Mucosa of descending colon (tissue), 3 donors: ENCODE data around the gene DNAJC27. TPM values are rescaled to one million over a fixed set of nuclear protein-coding genes. Genes with fewer than 3 reads are reported as not detected.

Experiments used
- ATAC-seq: fragments of 200-7000 bp; cut with Tn5 transposase; one replicate; pipeline ENCODE4 v1.9.1; 2020; ENCODE audit warnings: mild to moderate bottlenecking, moderate library complexity
- DNase-seq, 3 donors: peaks; one replicate each; pipeline ENCODE4 v3.0.0-alpha.2; 2020
- H3K36me3 ChIP-seq: fragments of 200-600 bp; one replicate; pipeline ENCODE4 v1.8.0; 2021; ENCODE audit warnings: low read depth, mild to moderate bottlenecking
- H3K4me1 ChIP-seq: fragments of 200-600 bp; one replicate; pipeline ENCODE4 v1.8.0; 2021; ENCODE audit warnings: low read depth, mild to moderate bottlenecking
- H3K4me3 ChIP-seq: fragments of 200-600 bp; one replicate; pipeline ENCODE4 v1.8.0; 2021; ENCODE audit warnings: mild to moderate bottlenecking
- H3K9me3 ChIP-seq: fragments of 200-600 bp; one replicate; pipeline ENCODE4 v1.8.0; 2021; ENCODE audit warnings: mild to moderate bottlenecking
- CTCF ChIP-seq: fragments of 200-600 bp; IDR thresholded peaks from one replicate; pipeline ENCODE4 v1.8.0; 2022; ENCODE audit warnings: antibody characterized with exemption, mild to moderate bottlenecking
- intact Hi-C, 2 donors: fragments of 100-400 bp; cut with DNase I in 1 of 2; cut with micrococcal nuclease in 1 of 2; formaldehyde crosslinking; loops; one replicate each; pipeline versions ENCODE4 v1.11.0 to v1.11.1; 2022; cut with DNase I, micrococcal nuclease
- total RNA-seq, 3 donors: library from RNA; stranded (reverse); fragmentation: NEBNext Ultra II Directional in 2 of 3; extraction: Animal tissue kit (Norgen Biotek cat#: 25700) in 2 of 3; gene quantifications; one replicate each; pipeline versions ENCODE4 v1.2.1 to v1.2.4, GENCODE V29; 2021 to 2023
- donor health status: DM: no; HTN: no; CAD: no; lungs with moderate emphysema.
- donor health status: DM: no; HTN: no; CAD: no.
- donor health status: DM: no; HTN: yes; CAD: no.

Gene DNAJC27
- total RNA-seq, 3 donors from 2014 or later: 4.9 to 11.0 (median 6.4) TPM

GRCh38 chr2:24915796-24916195, 56.0 kb downstream of the DNAJC27 start:
- DNase-seq (no peak), ATAC-seq (no peak)
- Histone ChIP-seq H3K4me1 (peaks cover 13% of the 10 kb centered on the region), H3K9me3 (no peaks in the 10 kb centered on the region), H3K36me3 (no peaks in the 10 kb centered on the region), H3K4me3 (no peak overlapping the region)
- no peak for TF ChIP-seq CTCF
- intact Hi-C loops: no loop called here

GRCh38 chr2:24915175-24915574, 56.6 kb downstream of the DNAJC27 start:
- Histone ChIP-seq H3K4me1 (peaks cover 13% of the 10 kb centered on the region), H3K4me3 (no peak overlapping the region), H3K9me3 (no peaks in the 10 kb centered on the region), H3K36me3 (no peaks in the 10 kb centered on the region)
- DNase-seq (no peak), ATAC-seq (no peak)
- no peak for TF ChIP-seq CTCF
- intact Hi-C loops: no loop called here

GRCh38 chr2:24914713-24915112, 57.0 kb downstream of the DNAJC27 start:
- ATAC-seq: peak; percentile 14
- no peaks in the 10 kb centered on the region for H3K9me3 ChIP-seq
- H3K4me3 ChIP-seq: no peak overlapping the region
- H3K4me1 ChIP-seq: peaks cover 13% of the 10 kb centered on the region
- no peaks in the 10 kb centered on the region for H3K36me3 ChIP-seq
- no peak for TF ChIP-seq CTCF
- intact Hi-C loops: no loop called here
- peak in 1 of 3 donors; percentile 32 for DNase-seq

- ATAC-seq: no peak
- TF ChIP-seq CTCF: no peak
Observed at GRCh38 chr2:24913911-24914310, 57.8 kb downstream of the DNAJC27 start.

GRCh38 chr2:24912986-24913385, 58.8 kb downstream of the DNAJC27 start:
- ATAC-seq (no peak), DNase-seq (peak in 1 of 3 donors; percentile 38)
- Histone ChIP-seq H3K9me3 (no peaks in the 10 kb centered on the region), H3K4me1 (peaks cover 11% of the 10 kb centered on the region), H3K36me3 (no peaks in the 10 kb centered on the region), H3K4me3 (no peak overlapping the region)
- intact Hi-C loops: no loop called here
- TF ChIP-seq CTCF: no peak

More at GRCh38 chr2:24913911-24914310, 57.8 kb downstream of the DNAJC27 start:
- Histone ChIP-seq H3K4me3 (no peak overlapping the region), H3K9me3 (no peaks in the 10 kb centered on the region), H3K36me3 (no peaks in the 10 kb centered on the region), H3K4me1 (peaks cover 8% of the 10 kb centered on the region)
- DNase-seq: no peak
- intact Hi-C loops: no loop called here

GRCh38 chr2:24912523-24912922, 59.2 kb downstream of the DNAJC27 start:
- intact Hi-C loops: no loop called here
- Histone ChIP-seq H3K9me3 (no peaks in the 10 kb centered on the region), H3K4me1 (peaks cover 12% of the 10 kb centered on the region), H3K36me3 (no peaks in the 10 kb centered on the region), H3K4me3 (no peak overlapping the region)
- ATAC-seq (peak; percentile 16), DNase-seq (peak in 1 of 3 donors; percentile 74)
- no peak for TF ChIP-seq CTCF
